Mononuclear cell (primary cell): ENCODE results near the gene FAM78A. TPM values are rescaled to one million over a fixed set of nuclear protein-coding genes. Genes with fewer than 3 reads are reported as not detected.
"Not testable (repeated sequence)": the region's sequence is repeated elsewhere in the genome, so short reads cannot be mapped to it uniquely, and the experiment has no call there.

Experiments used
- H3K27me3 ChIP-seq: 2 replicates; pipeline ENCODE4 v1.6.0; 2011; ENCODE audit warnings: low read length, control low read depth; ENCODE audit not compliant: insufficient read depth
- H3K4me1 ChIP-seq: 2 replicates; pipeline ENCODE4 v1.5.1; 2011; ENCODE audit warnings: mild to moderate bottlenecking, low read length, control low read depth; ENCODE audit not compliant: insufficient read depth
- H3K4me3 ChIP-seq: 2 replicates; pipeline ENCODE4 v1.5.1; 2011; ENCODE audit warnings: mild to moderate bottlenecking, low read length, moderate library complexity
- H3K9me3 ChIP-seq: 2 replicates; pipeline ENCODE4 v1.5.1; 2011; ENCODE audit warnings: low read depth, mild to moderate bottlenecking, control low read depth, low read length
- total RNA-seq: library from RNA; depleted of rRNA; stranded (reverse); fragments of >200 nt; gene quantifications from one replicate; pipeline ENCODE4 v1.2.3, GENCODE V29; 2012

FAM78A gene
- total RNA-seq, 1 donor, result 32.3 TPM

GRCh38 chr9:131253891-131254491 lies 22.3 kb downstream of the FAM78A start:
- Histone ChIP-seq H3K27me3 (no peaks in the 10 kb centered on the region), H3K4me1 (peaks cover 81% of the 10 kb centered on the region), H3K9me3 (no peaks in the 10 kb centered on the region), H3K4me3 (no peak overlapping the region)

GRCh38 chr9:131252120-131252519 lies 24.2 kb downstream of the FAM78A start:
- H3K4me1 ChIP-seq, result peaks cover 63% of the 10 kb centered on the region
- H3K9me3 ChIP-seq, result no peaks in the 10 kb centered on the region
- peak overlapping the region; percentile 51 for H3K4me3 ChIP-seq
- no peaks in the 10 kb centered on the region for H3K27me3 ChIP-seq

GRCh38 chr9:131246618-131247017 lies 29.7 kb downstream of the FAM78A start:
- Histone ChIP-seq H3K9me3 (no peaks in the 10 kb centered on the region), H3K4me1 (peaks cover 8% of the 10 kb centered on the region), H3K27me3 (no peaks in the 10 kb centered on the region), H3K4me3 (no peak overlapping the region)

GRCh38 chr9:131244331-131244730 lies 32.0 kb downstream of the FAM78A start:
- not testable (repeated sequence) for H3K4me1 ChIP-seq, H3K9me3 ChIP-seq, H3K4me3 ChIP-seq, H3K27me3 ChIP-seq

- H3K4me1 ChIP-seq, result peaks cover 31% of the 10 kb centered on the region
- H3K9me3 ChIP-seq, result no peaks in the 10 kb centered on the region
- H3K4me3 ChIP-seq, result no peak overlapping the region
- no peaks in the 10 kb centered on the region for H3K27me3 ChIP-seq
These were observed 36.0 kb downstream of the FAM78A start for GRCh38 chr9:131240047-131240921.

GRCh38 chr9:131239161-131239975 lies 36.9 kb downstream of the FAM78A start:
- no peaks in the 10 kb centered on the region for H3K27me3 ChIP-seq
- no peaks in the 10 kb centered on the region for H3K9me3 ChIP-seq
- peaks cover 37% of the 10 kb centered on the region for H3K4me1 ChIP-seq
- no peak overlapping the region for H3K4me3 ChIP-seq

GRCh38 chr9:131238402-131239021 lies 37.8 kb downstream of the FAM78A start:
- Histone ChIP-seq H3K4me3 (peak overlapping the region; percentile 5), H3K9me3 (no peaks in the 10 kb centered on the region), H3K4me1 (peaks cover 46% of the 10 kb centered on the region), H3K27me3 (no peaks in the 10 kb centered on the region)

- Histone ChIP-seq H3K4me3 (peak overlapping the region; percentile 5), H3K9me3 (no peaks in the 10 kb centered on the region), H3K4me1 (peaks cover 46% of the 10 kb centered on the region)
These were observed 38.3 kb downstream of the FAM78A start for GRCh38 chr9:131237931-131238401.

GRCh38 chr9:131237291-131237690 lies 39.0 kb downstream of the FAM78A start:
- Histone ChIP-seq H3K4me3 (no peak overlapping the region), H3K9me3 (no peaks in the 10 kb centered on the region), H3K4me1 (peaks cover 46% of the 10 kb centered on the region), H3K27me3 (no peaks in the 10 kb centered on the region)

More at GRCh38 chr9:131237931-131238401, 38.3 kb downstream of the FAM78A start:
- no peaks in the 10 kb centered on the region for H3K27me3 ChIP-seq

GRCh38 chr9:131236761-131237160 lies 39.5 kb downstream of the FAM78A start:
- Histone ChIP-seq H3K9me3 (no peaks in the 10 kb centered on the region), H3K4me1 (peaks cover 46% of the 10 kb centered on the region), H3K27me3 (no peaks in the 10 kb centered on the region), H3K4me3 (no peak overlapping the region)

GRCh38 chr9:131236161-131236560 lies 40.1 kb downstream of the FAM78A start:
- no peak overlapping the region for H3K4me3 ChIP-seq
- no peaks in the 10 kb centered on the region for H3K27me3 ChIP-seq
- H3K4me1 ChIP-seq, result peaks cover 46% of the 10 kb centered on the region
- no peaks in the 10 kb centered on the region for H3K9me3 ChIP-seq

GRCh38 chr9:131235480-131235851 lies 40.8 kb downstream of the FAM78A start:
- Histone ChIP-seq H3K4me1 (peaks cover 46% of the 10 kb centered on the region), H3K4me3 (no peak overlapping the region), H3K9me3 (no peaks in the 10 kb centered on the region), H3K27me3 (no peaks in the 10 kb centered on the region)

- H3K4me1 ChIP-seq, result peaks cover 46% of the 10 kb centered on the region
- H3K9me3 ChIP-seq, result no peaks in the 10 kb centered on the region
- no peaks in the 10 kb centered on the region for H3K27me3 ChIP-seq
- no peak overlapping the region for H3K4me3 ChIP-seq
These were observed 41.4 kb downstream of the FAM78A start for GRCh38 chr9:131234799-131235479.

GRCh38 chr9:131233995-131234394 lies 42.3 kb downstream of the FAM78A start:
- H3K27me3 ChIP-seq, result no peaks in the 10 kb centered on the region
- H3K9me3 ChIP-seq, result no peaks in the 10 kb centered on the region
- no peak overlapping the region for H3K4me3 ChIP-seq
- H3K4me1 ChIP-seq, result peaks cover 49% of the 10 kb centered on the region
